HepG2 (cell line): ENCODE data around the gene SULT1A3. TPM values are rescaled to one million over a fixed set of nuclear protein-coding genes. Genes with fewer than 3 reads are reported as not detected.

Experiments used
- BHLHE40 ChIP-seq: IDR thresholded peaks from 2 replicates; pipeline ENCODE4 v1.6.1; 2011; ENCODE audit warnings: low read length, improper control_type of control experiment
- PHB2 ChIP-seq: fragments of 450-650 bp; IDR thresholded peaks from 2 replicates; pipeline ENCODE4 v1.6.1; 2018; ENCODE audit not compliant: partially characterized antibody
- TBX2 ChIP-seq: sonication (generic); formaldehyde crosslinking; IDR thresholded peaks from 2 replicates; pipeline ENCODE4 v1.5.0; 2020; ENCODE audit warnings: missing genetic modification reagents, mild to moderate bottlenecking, borderline replicate concordance
- ZNF549 ChIP-seq: sonication (generic); formaldehyde crosslinking; IDR thresholded peaks from 2 replicates; pipeline ENCODE4 v1.5.0; 2020; ENCODE audit warnings: missing genetic modification reagents
- ZNF7 ChIP-seq: IDR thresholded peaks from 2 replicates; pipeline ENCODE4 v1.6.1; 2016; ENCODE audit warnings: missing biosample characterization, missing genetic modification reagents
- ZNF747 ChIP-seq: sonication (generic); formaldehyde crosslinking; IDR thresholded peaks from 2 replicates; pipeline ENCODE4 v1.8.1; 2023; ENCODE audit warnings: missing genetic modification reagents, mild to moderate bottlenecking, borderline replicate concordance
- ZSCAN12 ChIP-seq: sonication (generic); formaldehyde crosslinking; IDR thresholded peaks from 2 replicates; pipeline ENCODE4 v1.9.0; 2021; ENCODE audit warnings: mild to moderate bottlenecking, missing genetic modification reagents
- polyA plus RNA-seq, 8 experiments: library from polyadenylated mRNA; depleted of rRNA in 3 of 8; stranded (reverse) in 7 of 8; unstranded in 1 of 8; fragments of >200 nt; fragmentation: Illumina TruSeq in 4 of 8; extraction: Trizol in 4 of 8; gene quantifications; 2 replicates each; pipeline versions ENCODE4 v1.2.1 to v1.2.3, GENCODE V29; 2011 to 2016; ENCODE audit warnings: low read depth in 4 of 8, missing spikeins in 1 of 8, mixed read lengths in 1 of 8; ENCODE audit not compliant: insufficient read depth in 1 of 8
- total RNA-seq, 5 experiments: library from RNA; depleted of rRNA; stranded (reverse); fragments of >200 nt; fragmentation: Illumina TruSeq; extraction: Trizol; gene quantifications; 2 replicates each; pipeline ENCODE4 v1.2.3, GENCODE V29; 2016; ENCODE audit warnings: low read depth in 1 of 5
- TF ChIP-seq, protein P1 (sequence below), 2 experiments: sonication (generic) in 1 of 2; formaldehyde crosslinking in 1 of 2; IDR thresholded peaks; 2 replicates each; pipeline versions ENCODE4 v1.4.0 to v1.6.1; 2016 to 2020; ENCODE audit warnings: borderline replicate concordance in 1 of 2, low read depth in 1 of 2, mild to moderate bottlenecking in 1 of 2, missing genetic modification reagents in 1 of 2
- TF ChIP-seq, protein P2 (sequence below): sonication (generic); formaldehyde crosslinking; IDR thresholded peaks from 2 replicates; pipeline ENCODE4 v1.5.1; 2020; ENCODE audit warnings: missing genetic modification reagents, mild to moderate bottlenecking, borderline replicate concordance
- TF ChIP-seq, protein P3 (sequence below): IDR thresholded peaks from 2 replicates; pipeline ENCODE4 v1.4.0; 2020; ENCODE audit warnings: mild to moderate bottlenecking, missing genetic modification reagents
- TF ChIP-seq, protein P4 (sequence below): sonication (generic); formaldehyde crosslinking; IDR thresholded peaks from 2 replicates; pipeline ENCODE4 v1.4.0; 2020; ENCODE audit warnings: missing genetic modification reagents

Gene SULT1A3
- total and polyA plus RNA-seq, 2 of the 13 experiments (the other 11 are each of a cell fraction or from before 2014, with no cell fraction given) = 21.0 to 28.3 TPM

DNA sequence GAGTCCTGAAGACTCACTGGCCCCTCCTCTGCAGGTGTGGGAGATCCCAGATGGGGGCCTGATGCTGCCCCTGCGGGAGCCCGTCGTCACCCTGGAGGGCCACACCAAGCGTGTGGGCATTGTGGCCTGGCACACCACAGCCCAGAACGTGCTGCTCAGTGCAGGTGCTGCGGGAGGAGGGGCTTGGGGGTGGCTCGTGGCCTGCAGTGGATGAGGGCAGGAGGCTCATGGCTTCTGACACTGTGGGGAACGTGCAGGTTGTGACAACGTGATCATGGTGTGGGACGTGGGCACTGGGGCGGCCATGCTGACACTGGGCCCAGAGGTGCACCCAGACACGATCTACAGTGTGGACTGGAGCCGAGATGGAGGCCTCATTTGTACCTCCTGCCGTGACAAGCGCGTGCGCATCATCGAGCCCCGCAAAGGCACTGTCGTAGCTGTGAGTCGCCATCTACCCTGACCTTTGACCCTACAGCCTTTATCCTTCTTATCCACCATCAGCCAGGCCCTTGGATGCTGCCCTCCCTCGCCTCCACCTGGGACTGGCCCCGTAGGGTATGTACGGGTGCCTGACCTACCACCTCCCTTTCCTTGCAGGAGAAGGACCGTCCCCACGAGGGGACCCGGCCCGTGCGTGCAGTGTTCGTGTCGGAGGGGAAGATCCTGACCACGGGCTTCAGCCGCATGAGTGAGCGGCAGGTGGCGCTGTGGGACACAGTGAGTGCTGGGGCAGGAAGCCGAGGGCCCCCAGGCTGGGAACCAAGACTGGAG, 12.1 kb upstream of the SULT1A3 start (continued):
- TF ChIP-seq, protein P1, sequence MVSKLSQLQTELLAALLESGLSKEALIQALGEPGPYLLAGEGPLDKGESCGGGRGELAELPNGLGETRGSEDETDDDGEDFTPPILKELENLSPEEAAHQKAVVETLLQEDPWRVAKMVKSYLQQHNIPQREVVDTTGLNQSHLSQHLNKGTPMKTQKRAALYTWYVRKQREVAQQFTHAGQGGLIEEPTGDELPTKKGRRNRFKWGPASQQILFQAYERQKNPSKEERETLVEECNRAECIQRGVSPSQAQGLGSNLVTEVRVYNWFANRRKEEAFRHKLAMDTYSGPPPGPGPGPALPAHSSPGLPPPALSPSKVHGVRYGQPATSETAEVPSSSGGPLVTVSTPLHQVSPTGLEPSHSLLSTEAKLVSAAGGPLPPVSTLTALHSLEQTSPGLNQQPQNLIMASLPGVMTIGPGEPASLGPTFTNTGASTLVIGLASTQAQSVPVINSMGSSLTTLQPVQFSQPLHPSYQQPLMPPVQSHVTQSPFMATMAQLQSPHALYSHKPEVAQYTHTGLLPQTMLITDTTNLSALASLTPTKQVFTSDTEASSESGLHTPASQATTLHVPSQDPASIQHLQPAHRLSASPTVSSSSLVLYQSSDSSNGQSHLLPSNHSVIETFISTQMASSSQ (IDR thresholded peaks at IDR 0.05; ENCODE audit: low read depth) = no peak
- TF ChIP-seq, protein P1 (CRISPR knock-in tag; IDR thresholded peaks at IDR 0.05; ENCODE audit: borderline replicate concordance) = 0 out of 2 replicates have a peak, but pooled peaks have one; percentile 47
- TF ChIP-seq ZNF747 (CRISPR knock-in tag) (no peak), TBX2 (CRISPR knock-in tag) (peak; percentile 25; the same call in 1 of the 2 replicates), BHLHE40 (peak; percentile 24; the same call in 1 of the 2 replicates), PHB2 (no peak), ZNF7 (CRISPR knock-in tag) (0 out of 2 replicates have a peak, but pooled peaks have one; percentile 7), ZSCAN12 (no peak), ZNF549 (CRISPR knock-in tag) (no peak)
- TF ChIP-seq, protein P2, sequence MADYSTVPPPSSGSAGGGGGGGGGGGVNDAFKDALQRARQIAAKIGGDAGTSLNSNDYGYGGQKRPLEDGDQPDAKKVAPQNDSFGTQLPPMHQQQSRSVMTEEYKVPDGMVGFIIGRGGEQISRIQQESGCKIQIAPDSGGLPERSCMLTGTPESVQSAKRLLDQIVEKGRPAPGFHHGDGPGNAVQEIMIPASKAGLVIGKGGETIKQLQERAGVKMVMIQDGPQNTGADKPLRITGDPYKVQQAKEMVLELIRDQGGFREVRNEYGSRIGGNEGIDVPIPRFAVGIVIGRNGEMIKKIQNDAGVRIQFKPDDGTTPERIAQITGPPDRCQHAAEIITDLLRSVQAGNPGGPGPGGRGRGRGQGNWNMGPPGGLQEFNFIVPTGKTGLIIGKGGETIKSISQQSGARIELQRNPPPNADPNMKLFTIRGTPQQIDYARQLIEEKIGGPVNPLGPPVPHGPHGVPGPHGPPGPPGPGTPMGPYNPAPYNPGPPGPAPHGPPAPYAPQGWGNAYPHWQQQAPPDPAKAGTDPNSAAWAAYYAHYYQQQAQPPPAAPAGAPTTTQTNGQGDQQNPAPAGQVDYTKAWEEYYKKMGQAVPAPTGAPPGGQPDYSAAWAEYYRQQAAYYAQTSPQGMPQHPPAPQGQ (CRISPR knock-in tag) = no peak
- TF ChIP-seq, protein P3, sequence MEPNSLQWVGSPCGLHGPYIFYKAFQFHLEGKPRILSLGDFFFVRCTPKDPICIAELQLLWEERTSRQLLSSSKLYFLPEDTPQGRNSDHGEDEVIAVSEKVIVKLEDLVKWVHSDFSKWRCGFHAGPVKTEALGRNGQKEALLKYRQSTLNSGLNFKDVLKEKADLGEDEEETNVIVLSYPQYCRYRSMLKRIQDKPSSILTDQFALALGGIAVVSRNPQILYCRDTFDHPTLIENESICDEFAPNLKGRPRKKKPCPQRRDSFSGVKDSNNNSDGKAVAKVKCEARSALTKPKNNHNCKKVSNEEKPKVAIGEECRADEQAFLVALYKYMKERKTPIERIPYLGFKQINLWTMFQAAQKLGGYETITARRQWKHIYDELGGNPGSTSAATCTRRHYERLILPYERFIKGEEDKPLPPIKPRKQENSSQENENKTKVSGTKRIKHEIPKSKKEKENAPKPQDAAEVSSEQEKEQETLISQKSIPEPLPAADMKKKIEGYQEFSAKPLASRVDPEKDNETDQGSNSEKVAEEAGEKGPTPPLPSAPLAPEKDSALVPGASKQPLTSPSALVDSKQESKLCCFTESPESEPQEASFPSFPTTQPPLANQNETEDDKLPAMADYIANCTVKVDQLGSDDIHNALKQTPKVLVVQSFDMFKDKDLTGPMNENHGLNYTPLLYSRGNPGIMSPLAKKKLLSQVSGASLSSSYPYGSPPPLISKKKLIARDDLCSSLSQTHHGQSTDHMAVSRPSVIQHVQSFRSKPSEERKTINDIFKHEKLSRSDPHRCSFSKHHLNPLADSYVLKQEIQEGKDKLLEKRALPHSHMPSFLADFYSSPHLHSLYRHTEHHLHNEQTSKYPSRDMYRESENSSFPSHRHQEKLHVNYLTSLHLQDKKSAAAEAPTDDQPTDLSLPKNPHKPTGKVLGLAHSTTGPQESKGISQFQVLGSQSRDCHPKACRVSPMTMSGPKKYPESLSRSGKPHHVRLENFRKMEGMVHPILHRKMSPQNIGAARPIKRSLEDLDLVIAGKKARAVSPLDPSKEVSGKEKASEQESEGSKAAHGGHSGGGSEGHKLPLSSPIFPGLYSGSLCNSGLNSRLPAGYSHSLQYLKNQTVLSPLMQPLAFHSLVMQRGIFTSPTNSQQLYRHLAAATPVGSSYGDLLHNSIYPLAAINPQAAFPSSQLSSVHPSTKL (CRISPR knock-in tag) = 0 out of 2 replicates have a peak, but pooled peaks have one; percentile 15
- TF ChIP-seq, protein P4, sequence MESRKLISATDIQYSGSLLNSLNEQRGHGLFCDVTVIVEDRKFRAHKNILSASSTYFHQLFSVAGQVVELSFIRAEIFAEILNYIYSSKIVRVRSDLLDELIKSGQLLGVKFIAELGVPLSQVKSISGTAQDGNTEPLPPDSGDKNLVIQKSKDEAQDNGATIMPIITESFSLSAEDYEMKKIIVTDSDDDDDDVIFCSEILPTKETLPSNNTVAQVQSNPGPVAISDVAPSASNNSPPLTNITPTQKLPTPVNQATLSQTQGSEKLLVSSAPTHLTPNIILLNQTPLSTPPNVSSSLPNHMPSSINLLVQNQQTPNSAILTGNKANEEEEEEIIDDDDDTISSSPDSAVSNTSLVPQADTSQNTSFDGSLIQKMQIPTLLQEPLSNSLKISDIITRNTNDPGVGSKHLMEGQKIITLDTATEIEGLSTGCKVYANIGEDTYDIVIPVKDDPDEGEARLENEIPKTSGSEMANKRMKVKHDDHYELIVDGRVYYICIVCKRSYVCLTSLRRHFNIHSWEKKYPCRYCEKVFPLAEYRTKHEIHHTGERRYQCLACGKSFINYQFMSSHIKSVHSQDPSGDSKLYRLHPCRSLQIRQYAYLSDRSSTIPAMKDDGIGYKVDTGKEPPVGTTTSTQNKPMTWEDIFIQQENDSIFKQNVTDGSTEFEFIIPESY (CRISPR knock-in tag) = peak; percentile 90
